ENCODE measurements around the gene CCNY. TPM values are rescaled to one million over a fixed set of nuclear protein-coding genes. Genes with fewer than 3 reads are reported as not detected.

The CCNY gene
- total RNA-seq, 4 donors from 2014 or later, result 23.3 to 72.3 (median 26.7) TPM

- WGBS, 2 donors, result 44 to 48% methylated on average over 10 to 12 of the region's 12 CpGs
- peak in 1 of 2 donors; percentile 85 for DNase-seq (ENCODE audit: low spot score in 2 of 2)
- no peak overlapping the region for H3K4me3 ChIP-seq (ENCODE audit: low read depth, poor library complexity, severe bottlenecking)
- TF ChIP-seq CTCF (IDR thresholded peaks at IDR 0.05) (no peak), POLR2A (IDR thresholded peaks at IDR 0.05) (no peak)
- intact Hi-C loops (cut with DNase I; ENCODE audit: low total_unique reads), result no loop called here
Measured at GRCh38 chr10:35453855-35454532, 117.7 kb downstream of the CCNY start.

- no peak overlapping the region for H3K4me3 ChIP-seq (ENCODE audit: low read depth, poor library complexity, severe bottlenecking)
- no peak for DNase-seq (ENCODE audit: low spot score in 2 of 2)
- WGBS, 2 donors, result 87 to 93% methylated on average over 3 of the region's 3 CpGs
- TF ChIP-seq CTCF (IDR thresholded peaks at IDR 0.05), result no peak
- intact Hi-C loops (cut with DNase I; ENCODE audit: low total_unique reads), result no loop called here
Measured at GRCh38 chr10:35456153-35456720, 119.9 kb downstream of the CCNY start.

GRCh38 chr10:35456784-35457183, 120.5 kb downstream of the CCNY start:
- no peak for DNase-seq (ENCODE audit: low spot score in 2 of 2)
- TF ChIP-seq CTCF (IDR thresholded peaks at IDR 0.05), result no peak
- TF ChIP-seq POLR2A (IDR thresholded peaks at IDR 0.05), result no peak
- no peak overlapping the region for H3K4me3 ChIP-seq (ENCODE audit: low read depth, poor library complexity, severe bottlenecking)
- intact Hi-C loops (cut with DNase I; ENCODE audit: low total_unique reads), result no loop called here
- 89 to 93% methylated on average over 4 of the region's 4 CpGs for WGBS, 2 donors

- WGBS, 2 donors, result 81 to 83% methylated on average over 12 of the region's 12 CpGs
- no peak for DNase-seq (ENCODE audit: low spot score in 2 of 2)
- intact Hi-C loops (cut with DNase I; ENCODE audit: low total_unique reads), result no loop called here
- H3K4me3 ChIP-seq (ENCODE audit: low read depth, poor library complexity, severe bottlenecking), result no peak overlapping the region
- TF ChIP-seq CTCF (IDR thresholded peaks at IDR 0.05), result no peak
- TF ChIP-seq POLR2A (IDR thresholded peaks at IDR 0.05), result no peak
Measured at GRCh38 chr10:35458500-35459448, 122.5 kb downstream of the CCNY start.

- intact Hi-C loops (cut with DNase I; ENCODE audit: low total_unique reads), result no loop called here
- WGBS, 2 donors, result 98 to 100% methylated on average over 2 of the region's 2 CpGs
- DNase-seq (ENCODE audit: low spot score in 2 of 2), result no peak
- TF ChIP-seq CTCF (IDR thresholded peaks at IDR 0.05) (no peak), POLR2A (IDR thresholded peaks at IDR 0.05) (no peak)
- no peak overlapping the region for H3K4me3 ChIP-seq (ENCODE audit: low read depth, poor library complexity, severe bottlenecking)
Measured at GRCh38 chr10:35459449-35459847, 123.1 kb downstream of the CCNY start.

Measured in lower leg skin (tissue), 4 donors.